Activated naive CD8-positive, alpha-beta T cell treated with anti-CD3 and anti-CD28 coated beads, Interleukin-2, amount 50 U/mL, for 16 hours (primary cell): ENCODE data around the gene SMARCD2.

Source experiments
- DNase-seq: peaks from one replicate; pipeline ENCODE4 v3.0.0-alpha.2; 2020; ENCODE audit warnings: low read depth, low spot score

The SMARCD2 gene

GRCh38 chr17:63832014-63832413 lies 10.5 kb downstream of the SMARCD2 start:
- DNase-seq = no peak

GRCh38 chr17:63831505-63831904 lies 11.0 kb downstream of the SMARCD2 start:
- DNase-seq = no peak

- no peak for DNase-seq
Measured at GRCh38 chr17:63830904-63831491, 11.5 kb downstream of the SMARCD2 start.

DNA sequence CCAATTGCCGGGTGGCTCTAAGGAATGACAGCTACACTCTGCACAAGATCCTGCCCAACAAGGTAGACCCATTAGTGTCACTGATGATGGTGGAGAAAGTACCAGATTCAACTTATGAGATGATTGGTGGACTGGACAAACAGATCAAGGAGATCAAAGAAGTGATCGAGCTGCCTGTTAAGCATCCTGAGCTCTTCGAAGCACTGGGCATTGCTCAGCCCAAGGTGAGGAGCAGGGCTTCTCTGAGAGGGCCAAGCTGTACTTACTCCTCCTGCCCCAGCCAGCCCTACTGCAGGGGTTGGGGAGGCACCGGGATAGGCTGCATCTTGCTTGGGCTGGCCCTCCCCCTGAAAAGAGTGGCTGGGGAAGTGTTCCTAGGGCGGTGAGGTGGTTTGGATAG lies 12.2 kb downstream of the SMARCD2 start:
- DNase-seq = no peak

- DNase-seq = no peak
Measured at GRCh38 chr17:63828936-63829335, 13.5 kb downstream of the SMARCD2 start.

GRCh38 chr17:63827801-63828221 lies 14.7 kb downstream of the SMARCD2 start:
- DNase-seq = no peak

GRCh38 chr17:63827002-63827800 lies 15.3 kb downstream of the SMARCD2 start, which contains the start of the genes FTSJ3 and PSMC5:
Gene FTSJ3 (minus strand): TSS chr17:63827663. CDS start chr17:63826902, 761 bp downstream.
Gene PSMC5 (plus strand): TSS chr17:63827431. CDS start chr17:63827491, 60 bp downstream.
- DNase-seq = peak; percentile 93

GRCh38 chr17:63826468-63827001 lies 15.9 kb downstream of the SMARCD2 start:
- no peak for DNase-seq

DNA sequence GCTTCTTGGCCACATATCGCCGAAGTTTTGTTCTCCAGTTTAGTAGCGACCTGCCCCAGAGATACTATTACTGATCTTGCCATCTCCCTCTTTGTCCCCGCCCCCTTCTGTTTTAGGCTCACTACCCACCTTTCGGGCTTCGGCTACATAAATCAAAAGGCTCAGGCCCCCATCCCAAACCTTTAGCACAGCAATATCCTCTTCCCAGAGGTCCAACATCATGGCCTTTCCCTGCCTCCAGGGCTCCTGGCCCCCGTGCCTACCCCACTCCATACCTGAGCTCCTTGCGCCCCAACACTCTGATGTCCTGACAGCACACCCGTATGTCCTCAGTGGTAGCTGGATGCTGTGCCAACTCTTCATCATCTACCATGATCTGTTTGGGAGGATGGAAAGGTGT lies 18.1 kb downstream of the SMARCD2 start:
- no peak for DNase-seq

DNA sequence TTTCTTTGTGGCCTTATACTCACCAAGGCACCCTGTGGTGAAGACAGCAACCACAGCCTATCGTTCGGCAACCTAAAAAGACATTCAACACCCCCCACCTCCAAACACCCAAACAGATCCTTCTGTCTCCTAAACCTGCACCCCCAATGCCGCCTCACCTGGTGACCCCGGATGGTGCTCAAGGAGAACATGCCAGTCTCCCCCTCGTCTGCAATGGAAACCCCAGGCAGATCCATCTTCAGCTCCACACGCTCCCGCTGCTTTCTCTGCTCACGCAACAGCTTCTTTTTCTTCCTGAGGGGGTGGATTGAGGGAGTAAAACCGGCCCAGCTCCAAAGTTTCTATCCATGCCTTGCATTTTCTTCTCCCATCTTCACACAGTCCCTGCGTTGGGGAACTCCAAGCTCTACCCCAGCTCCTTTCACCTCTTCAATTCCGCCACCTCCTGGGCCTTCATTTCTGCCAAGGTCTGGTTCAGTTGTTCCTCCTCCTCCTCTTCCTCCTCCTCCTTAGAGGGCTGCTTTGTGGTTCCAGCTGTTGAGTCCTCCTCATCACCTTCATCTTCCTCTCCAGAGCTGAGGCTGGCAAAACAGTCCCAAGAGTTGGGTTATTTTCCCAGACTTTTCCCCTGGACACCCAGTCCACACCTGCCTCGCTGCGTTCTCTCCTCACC lies 18.7 kb downstream of the SMARCD2 start:
- DNase-seq = no peak

GRCh38 chr17:63822537-63822936 lies 19.9 kb downstream of the SMARCD2 start:
- no peak for DNase-seq

DNA sequence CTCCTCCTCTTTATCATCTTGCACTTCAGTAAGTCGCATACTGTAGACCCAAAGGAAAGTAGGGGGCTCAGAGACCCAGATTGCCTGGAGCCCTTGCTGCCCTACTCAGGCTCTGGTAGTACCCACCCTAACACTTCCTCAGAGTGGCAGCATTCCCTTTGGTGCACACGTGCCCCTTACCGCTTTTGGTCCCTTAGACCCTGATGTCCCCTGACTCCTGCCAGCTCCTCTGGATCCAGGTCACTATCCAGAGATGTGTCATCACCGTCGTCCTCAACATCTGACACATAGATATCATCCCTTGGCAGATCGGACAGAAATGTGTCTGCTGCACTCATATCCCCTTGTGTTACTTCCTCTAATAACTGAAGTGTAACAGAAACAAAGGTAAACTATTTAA lies 20.7 kb downstream of the SMARCD2 start:
- DNase-seq = no peak

GRCh38 chr17:63820963-63821561 lies 21.4 kb downstream of the SMARCD2 start:
- no peak for DNase-seq

DNA sequence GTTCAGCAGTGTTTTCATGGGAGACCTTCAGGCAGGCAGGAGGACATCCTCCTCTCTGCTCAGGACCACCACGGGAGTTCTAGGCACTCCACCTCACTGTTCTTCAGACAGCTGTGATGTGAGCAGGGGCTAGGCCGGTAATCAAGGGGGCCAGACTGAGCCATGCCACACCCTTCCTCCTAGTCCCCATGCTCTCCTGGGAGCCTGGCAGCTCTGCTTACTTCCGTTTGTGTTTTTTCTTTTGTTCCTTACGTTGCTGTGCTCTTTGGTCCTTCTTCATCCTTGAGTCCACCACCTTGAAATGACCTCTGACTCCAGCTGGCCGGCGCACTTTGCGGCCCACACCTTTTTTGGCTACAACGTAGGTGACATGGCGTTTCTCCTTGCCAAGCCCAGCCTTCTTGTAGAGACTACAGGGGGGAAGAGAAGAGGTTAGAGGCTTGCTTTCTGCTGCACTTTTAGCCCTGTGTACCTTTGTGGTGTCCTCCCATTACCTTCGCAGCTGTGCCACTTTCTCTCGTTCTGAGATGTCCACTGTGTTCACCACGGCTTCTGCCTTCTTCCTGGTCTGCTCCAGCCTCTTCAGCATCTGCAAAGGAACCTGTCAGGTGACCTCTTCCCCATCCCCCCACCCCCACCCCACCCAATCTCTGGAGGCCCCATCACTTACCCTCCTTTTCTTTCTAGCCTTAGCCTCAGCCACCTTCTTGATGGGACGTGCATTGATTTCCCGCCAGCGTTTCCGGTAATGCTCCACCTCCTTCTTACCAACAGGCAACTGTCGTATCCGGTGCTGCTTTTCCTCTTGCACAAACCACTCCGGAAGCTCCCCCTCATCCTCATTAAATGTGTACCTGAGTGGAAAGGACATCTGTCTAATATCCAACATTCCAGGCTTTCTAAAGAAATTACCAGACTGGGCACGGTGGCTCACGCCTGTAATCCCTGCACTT lies 22.6 kb downstream of the SMARCD2 start:
- DNase-seq = no peak

- no peak for DNase-seq
Measured at GRCh38 chr17:63819131-63819530, 23.4 kb downstream of the SMARCD2 start.

DNA sequence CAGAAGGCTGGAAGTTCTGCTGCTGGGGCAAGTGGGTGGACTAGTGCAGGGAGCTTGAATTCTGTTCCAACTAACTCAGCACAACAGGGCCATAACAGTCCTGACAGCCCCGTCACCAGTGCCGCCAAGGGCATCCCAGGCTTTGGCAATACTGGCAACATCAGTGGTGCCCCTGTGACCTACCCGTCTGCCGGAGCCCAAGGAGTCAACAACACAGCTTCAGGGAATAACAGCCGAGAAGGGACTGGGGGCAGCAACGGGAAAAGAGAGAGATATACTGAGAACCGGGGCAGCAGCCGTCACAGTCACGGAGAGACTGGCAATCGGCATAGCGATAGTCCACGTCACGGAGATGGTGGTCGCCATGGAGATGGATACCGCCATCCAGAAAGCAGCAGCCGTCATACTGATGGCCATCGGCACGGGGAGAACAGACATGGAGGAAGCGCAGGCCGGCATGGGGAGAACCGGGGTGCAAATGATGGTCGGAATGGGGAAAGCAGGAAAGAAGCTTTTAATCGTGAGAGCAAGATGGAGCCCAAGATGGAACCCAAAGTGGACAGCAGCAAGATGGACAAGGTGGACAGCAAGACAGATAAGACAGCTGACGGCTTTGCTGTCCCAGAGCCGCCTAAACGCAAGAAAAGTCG lies 24.6 kb downstream of the SMARCD2 start:
- no peak for DNase-seq

- no peak for DNase-seq
Measured at GRCh38 chr17:63816669-63817068, 25.8 kb downstream of the SMARCD2 start.

- DNase-seq = no peak
Measured at GRCh38 chr17:63816123-63816522, 26.4 kb downstream of the SMARCD2 start.

DNA sequence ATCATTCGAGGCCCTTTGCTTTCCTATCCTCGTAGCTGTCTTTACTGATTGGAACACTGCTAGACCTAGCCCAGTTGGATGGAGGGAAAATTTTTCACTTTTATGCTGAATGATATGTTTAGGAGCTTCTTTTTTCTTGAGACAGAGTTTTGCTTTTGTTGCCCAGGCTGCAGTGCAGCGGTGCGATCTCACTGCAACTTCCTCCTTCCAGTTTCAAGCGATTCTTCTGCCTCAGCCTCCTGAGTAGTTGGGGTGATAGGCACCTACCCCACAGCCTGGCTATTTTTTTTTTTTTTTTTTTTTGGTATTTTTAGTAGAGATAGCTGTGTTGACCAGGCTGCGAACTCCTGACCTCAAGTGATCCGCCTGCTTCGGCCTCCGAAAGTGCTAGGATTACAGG lies 32.5 kb downstream of the SMARCD2 start:
- no peak for DNase-seq

DNA sequence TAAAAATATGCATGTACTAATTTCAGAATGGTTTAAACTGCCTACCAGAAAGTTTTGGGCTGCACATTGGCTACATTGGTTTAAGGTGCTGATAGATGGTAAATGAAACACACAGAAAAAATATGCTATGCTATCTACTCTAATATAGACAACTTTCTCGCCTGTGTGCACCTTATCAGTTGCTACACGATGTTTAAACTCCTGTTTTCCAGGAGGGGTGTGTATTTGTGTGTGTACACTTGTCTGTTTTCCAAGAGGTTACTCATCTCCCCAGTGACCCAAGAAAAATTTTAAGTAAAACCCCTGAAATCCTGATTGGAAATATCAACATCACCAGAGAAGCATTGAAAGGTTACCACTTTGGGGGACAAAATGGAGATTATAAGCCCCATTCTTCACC lies 36.9 kb downstream of the SMARCD2 start:
- no peak for DNase-seq
